Measurements from ENCODE around the gene SPEF2. TPM values are rescaled to one million over a fixed set of nuclear protein-coding genes. Genes with fewer than 3 reads are reported as not detected.

The SPEF2 gene
- total RNA-seq, 1 experiment from 2014 or later: 4.2 TPM

GRCh38 chr5:35781181-35781790, 163.6 kb downstream of the SPEF2 start:
- Histone ChIP-seq H3K4me3 (no peak overlapping the region), H3K36me3 (no peaks in the 10 kb centered on the region), H3K27me3 (no peaks in the 10 kb centered on the region), H3K9me3 (no peaks in the 10 kb centered on the region)
- DNase-seq: no peak

- no peak for DNase-seq
- H3K27me3 ChIP-seq: no peaks in the 10 kb centered on the region
These were observed 165.9 kb downstream of the SPEF2 start for GRCh38 chr5:35783551-35783950.

GRCh38 chr5:35785601-35786085, 168.0 kb downstream of the SPEF2 start:
- H3K36me3 ChIP-seq: no peaks in the 10 kb centered on the region
- H3K4me3 ChIP-seq: no peak overlapping the region
- no peaks in the 10 kb centered on the region for H3K27me3 ChIP-seq
- no peaks in the 10 kb centered on the region for H3K9me3 ChIP-seq
- DNase-seq: no peak

More at GRCh38 chr5:35783551-35783950, 165.9 kb downstream of the SPEF2 start:
- H3K9me3 ChIP-seq: no peaks in the 10 kb centered on the region
- H3K4me3 ChIP-seq: no peak overlapping the region
- H3K36me3 ChIP-seq: no peaks in the 10 kb centered on the region

DNA sequence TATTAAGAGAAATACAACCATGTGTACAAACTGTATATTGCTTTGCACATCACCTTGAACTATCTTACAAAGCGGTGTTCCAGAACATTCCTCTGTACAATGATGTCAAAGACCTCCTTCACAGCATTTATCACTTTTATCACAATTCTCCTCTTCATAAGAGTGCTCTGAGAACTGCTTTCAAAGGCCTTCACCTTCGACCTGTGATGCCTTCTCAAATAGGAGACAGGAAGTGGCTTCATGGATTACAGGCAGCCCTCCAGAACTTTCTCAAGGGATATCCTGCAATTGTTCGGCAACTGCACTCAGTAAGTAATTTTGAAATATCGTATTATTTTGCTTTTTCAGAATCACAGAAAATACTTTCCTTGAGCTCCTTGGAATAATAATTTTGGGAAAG, 171.1 kb downstream of the SPEF2 start:
- no peaks in the 10 kb centered on the region for H3K27me3 ChIP-seq
- no peaks in the 10 kb centered on the region for H3K36me3 ChIP-seq
- no peaks in the 10 kb centered on the region for H3K9me3 ChIP-seq
- DNase-seq: no peak
- H3K4me3 ChIP-seq: no peak overlapping the region

DNA sequence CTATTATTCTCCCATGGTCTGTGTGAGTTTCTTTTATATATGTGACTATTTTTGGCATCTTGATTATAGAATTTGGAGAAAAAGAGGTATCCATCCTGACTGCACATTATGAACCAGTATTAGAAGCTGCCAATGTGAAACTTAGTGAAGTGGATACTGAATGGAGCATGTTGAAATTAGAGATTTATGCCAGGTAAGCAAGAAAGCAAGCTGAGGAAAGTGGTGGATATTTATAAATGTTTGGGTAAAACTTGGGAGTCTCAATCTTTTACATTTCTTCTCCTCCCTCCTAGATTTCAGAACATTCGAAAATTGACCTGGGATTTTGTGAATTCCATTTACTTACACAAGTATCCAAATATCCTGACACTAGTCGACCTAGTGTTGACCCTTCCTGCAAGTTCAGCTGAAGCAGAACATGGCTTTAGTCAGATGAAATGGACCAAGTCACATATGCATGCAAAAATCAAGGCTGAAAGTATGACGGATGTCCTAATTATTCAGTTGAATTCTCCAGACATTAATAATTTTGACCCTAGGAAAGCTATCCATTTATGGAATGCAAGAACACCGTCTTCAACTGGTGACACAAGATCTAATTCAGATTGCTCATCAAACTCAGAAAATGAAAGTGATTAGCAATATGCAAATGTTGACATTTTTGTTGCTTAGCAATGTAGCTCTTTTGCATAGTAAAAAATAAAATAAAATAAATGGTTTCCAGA, 172.2 kb downstream of the SPEF2 start:
- Histone ChIP-seq H3K9me3 (no peaks in the 10 kb centered on the region), H3K36me3 (no peaks in the 10 kb centered on the region), H3K27me3 (no peaks in the 10 kb centered on the region), H3K4me3 (no peak overlapping the region)
- DNase-seq: no peak

GRCh38 chr5:35790457-35790822, 172.8 kb downstream of the SPEF2 start:
- no peak overlapping the region for H3K4me3 ChIP-seq
- H3K9me3 ChIP-seq: no peaks in the 10 kb centered on the region
- no peaks in the 10 kb centered on the region for H3K27me3 ChIP-seq
- no peaks in the 10 kb centered on the region for H3K36me3 ChIP-seq
- no peak for DNase-seq

- no peaks in the 10 kb centered on the region for H3K27me3 ChIP-seq
- no peaks in the 10 kb centered on the region for H3K36me3 ChIP-seq
- no peaks in the 10 kb centered on the region for H3K9me3 ChIP-seq
- H3K4me3 ChIP-seq: no peak overlapping the region
- DNase-seq: no peak
These were observed 176.6 kb downstream of the SPEF2 start for GRCh38 chr5:35794328-35794619.

DNA sequence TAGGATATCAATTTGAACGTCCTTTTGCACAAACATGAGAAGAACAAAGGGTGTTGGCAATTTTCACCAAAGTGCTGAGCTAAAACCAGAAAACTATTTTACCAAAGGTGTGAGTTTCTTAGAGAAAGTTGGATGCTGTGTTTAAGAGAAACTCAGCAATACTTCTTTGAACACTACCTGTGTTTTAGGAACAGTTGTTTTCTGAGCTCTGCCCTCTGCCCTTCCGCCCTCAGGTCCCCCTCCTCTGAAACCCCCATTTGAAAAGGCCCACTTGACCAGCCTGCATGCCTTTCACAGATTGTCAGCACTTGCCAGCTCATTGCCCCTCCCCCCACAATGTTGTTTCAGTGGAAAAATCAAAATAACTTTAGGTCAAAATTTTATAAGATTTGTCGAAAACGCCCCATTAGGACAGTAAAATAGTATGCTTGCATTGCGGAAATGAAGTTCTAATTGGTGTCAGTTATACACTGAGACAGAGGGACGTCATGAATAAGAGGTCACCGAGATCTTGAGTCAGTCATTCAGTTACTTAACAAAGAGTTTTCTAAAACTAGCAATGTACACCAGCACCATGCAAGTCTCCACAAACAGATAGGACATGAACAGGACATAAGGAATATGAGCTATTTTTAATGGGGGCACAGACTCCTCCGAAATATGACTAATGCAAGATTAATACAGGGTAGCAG, 177.2 kb downstream of the SPEF2 start:
- DNase-seq: no peak
- no peaks in the 10 kb centered on the region for H3K36me3 ChIP-seq
- no peaks in the 10 kb centered on the region for H3K27me3 ChIP-seq
- H3K4me3 ChIP-seq: no peak overlapping the region
- H3K9me3 ChIP-seq: no peaks in the 10 kb centered on the region

DNA sequence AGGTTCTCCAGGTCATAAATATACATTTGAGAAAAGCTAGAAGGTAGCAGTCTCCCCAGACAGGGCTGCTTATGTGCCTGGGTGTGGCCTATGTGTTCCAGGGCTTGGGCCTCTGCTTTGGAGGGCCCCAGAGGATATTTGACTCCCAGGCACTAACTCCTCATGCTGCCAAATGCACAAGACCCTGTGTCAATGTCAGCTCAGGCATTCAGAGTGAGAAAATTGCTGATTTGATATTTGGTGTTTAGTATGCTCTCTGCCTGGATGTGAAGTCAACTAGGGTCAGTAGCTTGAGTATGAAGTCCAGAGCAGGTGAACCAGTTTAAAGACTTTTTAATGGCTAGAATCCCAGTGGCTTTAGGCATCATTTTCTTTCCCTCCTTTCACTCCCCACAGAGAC, 181.5 kb downstream of the SPEF2 start:
- H3K9me3 ChIP-seq: no peaks in the 10 kb centered on the region
- no peak overlapping the region for H3K4me3 ChIP-seq
- H3K36me3 ChIP-seq: no peaks in the 10 kb centered on the region
- no peak for DNase-seq
- H3K27me3 ChIP-seq: no peaks in the 10 kb centered on the region

DNA sequence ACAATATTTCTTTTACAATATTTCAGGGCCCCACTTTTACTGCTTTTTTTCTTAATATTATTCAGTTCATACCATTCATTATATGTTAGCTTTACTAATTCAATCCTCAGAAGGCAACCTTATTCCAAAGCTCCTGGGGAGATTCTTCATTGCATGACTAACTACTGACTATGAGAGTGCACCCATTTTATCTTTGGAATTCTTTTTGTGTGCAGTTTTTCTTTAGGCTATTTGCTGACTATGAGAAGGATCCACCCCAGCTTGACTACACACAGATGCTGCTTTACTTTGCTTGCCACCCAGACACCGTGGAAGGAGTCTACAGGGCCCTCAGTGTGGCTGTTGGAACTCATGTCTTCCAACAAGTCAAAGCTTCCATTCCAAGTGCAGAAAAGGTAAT, 182.1 kb downstream of the SPEF2 start:
- no peaks in the 10 kb centered on the region for H3K27me3 ChIP-seq
- H3K9me3 ChIP-seq: no peaks in the 10 kb centered on the region; the same call in 1 of the 2 replicates
- DNase-seq: no peak
- no peaks in the 10 kb centered on the region for H3K36me3 ChIP-seq
- no peak overlapping the region for H3K4me3 ChIP-seq

DNA sequence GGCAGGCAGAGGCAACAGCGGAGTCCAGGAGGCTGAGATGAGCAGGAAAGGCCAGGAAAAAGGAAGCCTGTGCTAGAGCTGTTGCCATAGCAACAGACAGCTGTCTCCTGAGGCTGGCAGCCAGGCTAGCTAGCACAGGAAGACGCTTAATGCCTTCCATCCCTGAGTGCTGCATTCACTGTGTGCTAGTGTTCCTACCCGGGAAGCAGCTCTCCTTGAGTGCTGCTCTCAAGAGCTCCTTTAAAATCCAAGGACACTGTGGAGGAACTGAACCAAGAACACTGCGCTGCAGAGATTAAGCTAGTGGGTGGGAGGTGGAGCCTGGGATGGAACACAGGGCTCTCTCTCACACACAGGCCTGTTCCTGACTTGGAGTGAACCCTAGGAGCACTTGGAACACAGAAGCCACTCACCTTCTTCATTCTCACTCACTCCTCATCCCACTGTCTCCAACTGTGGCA, 185.6 kb downstream of the SPEF2 start:
- Histone ChIP-seq H3K27me3 (no peaks in the 10 kb centered on the region), H3K36me3 (no peaks in the 10 kb centered on the region), H3K9me3 (no peaks in the 10 kb centered on the region; the same call in 1 of the 2 replicates), H3K4me3 (no peak overlapping the region)
- DNase-seq: peak; percentile 40

DNA sequence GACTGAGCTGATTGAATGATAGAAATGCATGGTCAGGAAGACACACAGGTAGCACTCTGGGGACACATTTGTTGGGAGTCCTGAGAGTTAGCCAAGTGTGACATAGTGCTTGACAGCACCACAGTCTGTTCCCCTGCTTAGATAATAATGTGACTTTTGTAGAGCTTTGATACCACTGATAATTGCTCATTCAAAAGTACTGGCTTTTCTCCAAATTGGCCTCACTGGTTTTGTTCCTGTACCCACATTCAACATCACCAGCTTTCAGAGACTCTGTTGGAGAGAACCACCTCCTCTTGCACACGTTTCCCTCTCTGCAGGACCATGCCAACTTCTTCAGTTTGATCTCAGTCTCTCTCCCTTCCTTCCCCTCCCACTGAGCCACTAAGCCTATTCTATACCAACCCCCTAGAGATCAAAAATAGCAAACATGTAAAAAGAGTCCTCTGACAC, 186.6 kb downstream of the SPEF2 start:
- Histone ChIP-seq H3K36me3 (no peaks in the 10 kb centered on the region), H3K4me3 (no peak overlapping the region), H3K9me3 (no peaks in the 10 kb centered on the region; the same call in 1 of the 2 replicates), H3K27me3 (no peaks in the 10 kb centered on the region)
- DNase-seq: no peak

DNA sequence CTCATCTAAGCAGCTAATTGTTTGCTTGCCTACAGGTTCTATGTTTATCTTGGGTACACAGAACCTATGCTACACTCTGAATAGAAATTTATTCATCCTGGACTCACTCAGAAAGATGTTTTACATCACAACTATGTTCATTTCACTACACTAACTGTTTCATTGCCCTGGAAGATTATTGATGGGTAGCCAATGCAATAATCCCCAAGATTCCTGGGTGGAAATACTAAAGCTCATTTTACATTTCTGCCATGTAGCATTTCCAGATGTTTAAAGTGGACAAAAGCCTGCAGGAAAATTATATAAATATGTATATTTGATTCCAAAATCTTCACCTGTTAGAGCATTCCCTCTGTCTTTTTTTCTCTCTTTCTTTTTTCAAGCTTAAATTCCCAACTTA, 187.2 kb downstream of the SPEF2 start:
- Histone ChIP-seq H3K36me3 (no peaks in the 10 kb centered on the region), H3K9me3 (no peaks in the 10 kb centered on the region; the same call in 1 of the 2 replicates), H3K27me3 (no peaks in the 10 kb centered on the region), H3K4me3 (no peak overlapping the region)
- no peak for DNase-seq

- H3K9me3 ChIP-seq: no peaks in the 10 kb centered on the region
- H3K4me3 ChIP-seq: no peak overlapping the region
- no peak for DNase-seq
- no peaks in the 10 kb centered on the region for H3K27me3 ChIP-seq
- H3K36me3 ChIP-seq: no peaks in the 10 kb centered on the region
These were observed 192.9 kb downstream of the SPEF2 start for GRCh38 chr5:35810601-35811000.

DNA sequence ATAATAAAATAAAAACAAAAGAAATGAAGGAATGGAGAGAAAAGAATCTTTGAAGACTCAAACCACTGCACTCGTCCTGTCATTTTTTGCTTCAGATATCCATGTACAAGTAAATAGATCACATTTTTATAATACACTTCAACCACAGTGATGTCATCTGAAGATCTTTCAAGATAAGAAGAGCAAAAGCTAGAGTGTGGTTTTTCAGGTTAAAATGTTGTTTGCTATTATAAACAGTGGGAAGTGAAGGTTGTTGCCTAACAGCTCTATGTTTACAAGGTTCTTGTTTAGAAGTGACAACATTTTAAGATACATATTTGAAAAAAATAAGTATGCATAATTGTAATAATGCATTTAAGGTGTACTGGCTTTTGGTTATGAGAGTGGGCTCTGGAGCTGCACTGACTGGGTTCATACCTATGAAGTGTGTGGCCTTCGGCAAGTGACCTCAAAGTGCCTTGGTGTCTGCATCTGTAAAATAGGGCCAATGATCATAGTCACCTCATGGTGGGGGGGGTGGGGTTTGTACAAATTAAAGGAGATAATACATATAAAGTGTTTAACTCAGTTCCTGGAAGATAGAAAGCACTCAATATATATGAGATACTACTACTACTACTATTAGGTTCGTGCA, 193.6 kb downstream of the SPEF2 start:
- no peaks in the 10 kb centered on the region for H3K27me3 ChIP-seq
- no peaks in the 10 kb centered on the region for H3K36me3 ChIP-seq
- no peaks in the 10 kb centered on the region for H3K9me3 ChIP-seq
- DNase-seq: no peak
- H3K4me3 ChIP-seq: no peak overlapping the region

DNA sequence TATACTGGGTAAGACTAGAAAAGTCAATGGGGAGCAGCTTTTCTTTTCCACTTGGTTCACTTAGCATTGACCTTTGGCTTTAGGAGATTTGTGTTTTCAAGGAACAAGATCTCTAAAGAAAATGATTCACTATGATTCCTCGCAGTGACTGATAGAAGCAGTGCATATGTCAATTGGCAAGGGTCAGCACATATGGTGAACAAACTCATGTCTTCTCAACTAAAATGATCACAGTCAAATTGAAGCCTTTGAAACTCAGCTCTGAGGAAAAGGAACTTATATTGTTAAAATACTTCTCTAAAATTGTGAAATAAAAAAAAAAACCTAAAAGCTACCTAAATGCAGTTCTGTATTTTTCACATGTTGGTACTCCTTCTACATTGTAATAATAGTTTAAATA, 195.9 kb downstream of the SPEF2 start:
- Histone ChIP-seq H3K27me3 (no peaks in the 10 kb centered on the region), H3K4me3 (no peak overlapping the region), H3K36me3 (no peaks in the 10 kb centered on the region), H3K9me3 (no peaks in the 10 kb centered on the region)
- no peak for DNase-seq

Measured in MG63 (cell line).